ENCODE results near the gene TPRN.

GRCh38 chr9:137167277-137167746 lies 33.2 kb downstream of the TPRN start:
- TF ChIP-seq POLR2AphosphoS5 (IDR thresholded peaks at IDR 0.05) (no peak), POLR2A (IDR thresholded peaks at IDR 0.05) (no peak)

Measured in sigmoid colon (tissue), 4 donors.